HEK293 (cell line): ENCODE results near the gene ZNF552.
A peak's percentile ranks its signal among the peaks of the same experiment; 100 is the strongest.

Source experiments
- BCL11A ChIP-seq: fragments of 450-650 bp; formaldehyde crosslinking; IDR thresholded peaks from 2 replicates; pipeline ENCODE4 v1.5.1; 2016; ENCODE audit warnings: low read depth, missing biosample characterization, missing genetic modification characterization
- BCL11B ChIP-seq: fragments of 450-650 bp; formaldehyde crosslinking; IDR thresholded peaks from 2 replicates; pipeline ENCODE4 v1.5.1; 2016; ENCODE audit warnings: low read depth, missing biosample characterization, missing genetic modification characterization
- CTCF ChIP-seq: fragments of 450-650 bp; formaldehyde crosslinking; IDR thresholded peaks from 2 replicates; pipeline ENCODE4 v1.5.1; 2016; ENCODE audit warnings: missing biosample characterization, missing genetic modification characterization
- FEZF1 ChIP-seq: fragments of 450-650 bp; formaldehyde crosslinking; IDR thresholded peaks from 2 replicates; pipeline ENCODE4 v1.5.1; 2016; ENCODE audit warnings: missing biosample characterization, missing genetic modification characterization
- GLIS2 ChIP-seq: fragments of 450-650 bp; formaldehyde crosslinking; IDR thresholded peaks from 2 replicates; pipeline ENCODE4 v1.5.1; 2016; ENCODE audit warnings: missing biosample characterization, missing genetic modification characterization
- KLF8 ChIP-seq: fragments of 450-650 bp; formaldehyde crosslinking; IDR thresholded peaks from 2 replicates; pipeline ENCODE4 v1.5.1; 2016; ENCODE audit warnings: missing biosample characterization, missing genetic modification characterization
- PBX3 ChIP-seq: sonication (generic); formaldehyde crosslinking; IDR thresholded peaks from 2 replicates; pipeline ENCODE4 v1.8.1; 2022; ENCODE audit warnings: mild to moderate bottlenecking, moderate library complexity, missing genetic modification reagents
- PRDM10 ChIP-seq: fragments of 450-650 bp; formaldehyde crosslinking; IDR thresholded peaks from 2 replicates; pipeline ENCODE4 v1.5.1; 2016; ENCODE audit warnings: missing biosample characterization, missing genetic modification characterization
- REPIN1 ChIP-seq: fragments of 450-650 bp; formaldehyde crosslinking; IDR thresholded peaks from 2 replicates; pipeline ENCODE4 v1.5.1; 2017; ENCODE audit warnings: missing biosample characterization, missing genetic modification characterization, low read depth
- SP7 ChIP-seq: fragments of 450-650 bp; formaldehyde crosslinking; IDR thresholded peaks from 2 replicates; pipeline ENCODE4 v1.5.1; 2016; ENCODE audit warnings: missing biosample characterization, missing genetic modification characterization
- ZFHX2 ChIP-seq: fragments of 450-650 bp; formaldehyde crosslinking; conservative IDR thresholded peaks from 2 replicates; pipeline ENCODE4 v1.5.1; 2016; ENCODE audit warnings: missing biosample characterization, missing genetic modification characterization
- ZNF138 ChIP-seq: fragments of 450-650 bp; formaldehyde crosslinking; IDR thresholded peaks from 2 replicates; pipeline ENCODE4 v1.5.1; 2016; ENCODE audit warnings: missing biosample characterization, missing genetic modification characterization, borderline replicate concordance
- ZNF19 ChIP-seq: fragments of 450-650 bp; formaldehyde crosslinking; IDR thresholded peaks from 2 replicates; pipeline ENCODE4; 2016; ENCODE audit warnings: missing biosample characterization, missing genetic modification characterization, low read depth
- ZNF211 ChIP-seq: fragments of 450-650 bp; formaldehyde crosslinking; IDR thresholded peaks from 2 replicates; pipeline ENCODE4 v1.5.1; 2016; ENCODE audit warnings: low read depth, missing biosample characterization, missing genetic modification characterization
- ZNF223 ChIP-seq: fragments of 450-650 bp; formaldehyde crosslinking; IDR thresholded peaks from 2 replicates; pipeline ENCODE4 v1.5.1; 2016; ENCODE audit warnings: missing biosample characterization, missing genetic modification characterization
- ZNF24 ChIP-seq: fragments of 450-650 bp; formaldehyde crosslinking; IDR thresholded peaks from 2 replicates; pipeline ENCODE4 v1.5.1; 2016; ENCODE audit warnings: missing biosample characterization, missing genetic modification characterization
- ZNF426 ChIP-seq: fragments of 450-650 bp; formaldehyde crosslinking; IDR thresholded peaks from 2 replicates; pipeline ENCODE4 v1.5.1; 2017; ENCODE audit warnings: missing biosample characterization, missing genetic modification characterization, mild to moderate bottlenecking, inconsistent platforms, moderate library complexity
- ZNF529 ChIP-seq: fragments of 450-650 bp; formaldehyde crosslinking; IDR thresholded peaks from 2 replicates; pipeline ENCODE4 v1.5.1; 2017; ENCODE audit warnings: missing genetic modification characterization, missing biosample characterization; ENCODE audit not compliant: insufficient replicate concordance
- ZNF544 ChIP-seq: fragments of 450-650 bp; formaldehyde crosslinking; IDR thresholded peaks from 2 replicates; pipeline ENCODE4 v1.5.0; 2017; ENCODE audit warnings: missing biosample characterization, missing genetic modification characterization
- ZNF560 ChIP-seq: fragments of 450-650 bp; formaldehyde crosslinking; IDR thresholded peaks from 2 replicates; pipeline ENCODE4 v1.5.1; 2017; ENCODE audit warnings: missing biosample characterization, missing genetic modification characterization, borderline replicate concordance
- ZNF623 ChIP-seq: fragments of 450-650 bp; formaldehyde crosslinking; IDR thresholded peaks from 2 replicates; pipeline ENCODE4 v1.5.1; 2016; ENCODE audit warnings: missing biosample characterization, missing genetic modification characterization
- ZNF624 ChIP-seq: fragments of 450-650 bp; formaldehyde crosslinking; IDR thresholded peaks from 2 replicates; pipeline ENCODE4 v1.5.1; 2017; ENCODE audit warnings: missing biosample characterization, missing genetic modification characterization
- ZNF701 ChIP-seq: fragments of 450-650 bp; formaldehyde crosslinking; IDR thresholded peaks from 2 replicates; pipeline ENCODE4 v1.5.1; 2016; ENCODE audit warnings: missing biosample characterization, missing genetic modification characterization
- ZNF707 ChIP-seq: fragments of 450-650 bp; formaldehyde crosslinking; IDR thresholded peaks from 2 replicates; pipeline ENCODE4 v1.5.1; 2016; ENCODE audit warnings: missing biosample characterization, missing genetic modification characterization
- ZNF76 ChIP-seq: fragments of 450-650 bp; formaldehyde crosslinking; IDR thresholded peaks from 2 replicates; pipeline ENCODE4; 2016; ENCODE audit warnings: low read depth, missing biosample characterization, missing genetic modification characterization, borderline replicate concordance
- ZNF792 ChIP-seq: fragments of 450-650 bp; formaldehyde crosslinking; IDR thresholded peaks from 2 replicates; pipeline ENCODE4 v1.5.1; 2016; ENCODE audit warnings: missing biosample characterization, missing genetic modification characterization
- ZSCAN23 ChIP-seq: fragments of 450-650 bp; formaldehyde crosslinking; IDR thresholded peaks from 2 replicates; pipeline ENCODE4 v1.5.1; 2016; ENCODE audit warnings: missing biosample characterization, missing genetic modification characterization
- ZXDB ChIP-seq: fragments of 450-650 bp; formaldehyde crosslinking; IDR thresholded peaks from 2 replicates; pipeline ENCODE4 v1.5.1; 2016; ENCODE audit warnings: missing biosample characterization, missing genetic modification characterization
- TF ChIP-seq, protein P1 (sequence below): fragments of 450-650 bp; formaldehyde crosslinking; IDR thresholded peaks from 2 replicates; pipeline ENCODE4 v1.5.1; 2017; ENCODE audit warnings: missing biosample characterization, missing genetic modification characterization
- TF ChIP-seq, protein P2 (sequence below): fragments of 450-650 bp; formaldehyde crosslinking; IDR thresholded peaks from 2 replicates; pipeline ENCODE4 v1.5.1; 2016; ENCODE audit warnings: missing biosample characterization, missing genetic modification characterization
- TF ChIP-seq, protein P3 (sequence below): fragments of 450-650 bp; formaldehyde crosslinking; IDR thresholded peaks from 2 replicates; pipeline ENCODE4 v1.5.1; 2017; ENCODE audit warnings: missing biosample characterization, missing genetic modification characterization

ZNF552 gene

DNA sequence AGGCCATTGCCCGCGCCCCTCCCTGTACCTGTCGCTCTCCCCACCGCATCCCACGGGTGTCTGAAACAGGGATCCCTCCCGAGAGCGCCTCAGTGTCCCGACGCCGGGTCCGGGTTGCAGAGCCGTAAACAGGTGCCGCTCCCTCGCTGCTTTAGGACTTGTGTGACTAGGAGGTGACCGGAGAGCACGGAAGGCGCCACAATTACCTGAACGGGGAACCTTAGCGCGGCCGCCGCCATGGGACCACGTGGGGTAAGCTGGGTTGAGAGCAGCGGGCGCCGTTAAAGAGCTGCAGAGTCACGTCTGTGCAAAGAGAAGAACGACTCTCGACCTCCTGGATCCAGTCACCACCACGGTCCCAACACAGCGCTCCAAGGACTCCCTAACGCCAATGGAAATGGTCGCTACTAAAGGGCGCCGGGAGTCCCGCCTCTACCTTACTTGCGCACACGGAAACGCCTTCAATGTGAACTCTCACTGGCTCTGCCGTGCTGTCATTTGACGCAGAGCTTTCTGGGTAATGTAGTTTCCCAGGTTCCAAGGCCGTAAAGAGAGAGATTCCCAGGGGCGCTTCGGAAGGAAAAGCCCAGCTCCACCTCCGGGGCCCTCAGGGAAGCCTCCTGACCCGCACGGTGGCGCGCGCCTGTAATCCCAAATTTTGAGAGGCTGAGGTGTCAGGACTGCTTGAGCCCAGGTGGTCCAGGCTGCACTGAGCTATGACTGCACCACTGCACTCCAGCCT, at the start of gene ZNF552 (continued):
- TF ChIP-seq, protein P1, sequence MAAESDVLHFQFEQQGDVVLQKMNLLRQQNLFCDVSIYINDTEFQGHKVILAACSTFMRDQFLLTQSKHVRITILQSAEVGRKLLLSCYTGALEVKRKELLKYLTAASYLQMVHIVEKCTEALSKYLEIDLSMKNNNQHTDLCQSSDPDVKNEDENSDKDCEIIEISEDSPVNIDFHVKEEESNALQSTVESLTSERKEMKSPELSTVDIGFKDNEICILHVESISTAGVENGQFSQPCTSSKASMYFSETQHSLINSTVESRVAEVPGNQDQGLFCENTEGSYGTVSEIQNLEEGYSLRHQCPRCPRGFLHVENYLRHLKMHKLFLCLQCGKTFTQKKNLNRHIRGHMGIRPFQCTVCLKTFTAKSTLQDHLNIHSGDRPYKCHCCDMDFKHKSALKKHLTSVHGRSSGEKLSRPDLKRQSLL (tag by site-specific recombination): no peak
- TF ChIP-seq ZNF211 (no peak), ZXDB (peak; percentile 87), KLF8 (tag by site-specific recombination) (peak; percentile 78), CTCF (peak; percentile 19; the same call in 1 of the 2 replicates), ZNF707 (tag by site-specific recombination) (no peak), ZFHX2 (no peak), ZNF624 (tag by site-specific recombination) (no peak), ZNF701 (no peak), ZNF544 (no peak), ZNF623 (no peak), FEZF1 (no peak), ZNF223 (peak; percentile 46; the same call in 1 of the 2 replicates), ZNF19 (tag by site-specific recombination) (no peak), GLIS2 (tag by site-specific recombination) (no peak), PBX3 (CRISPR knock-in tag) (peak; percentile 98), ZNF426 (no peak), PRDM10 (tag by site-specific recombination) (peak; percentile 100), ZSCAN23 (tag by site-specific recombination) (no peak), ZNF138 (tag by site-specific recombination) (no peak), ZNF529 (tag by site-specific recombination) (no peak), ZNF792 (tag by site-specific recombination) (no peak), ZNF76 (tag by site-specific recombination) (peak; percentile 95), BCL11B (no peak), ZNF560 (tag by site-specific recombination) (no peak), BCL11A (no peak), REPIN1 (peak; percentile 21; the same call in 1 of the 2 replicates), ZNF24 (tag by site-specific recombination) (0 out of 2 replicates have a peak, but pooled peaks have one; percentile 45), SP7 (tag by site-specific recombination) (peak; percentile 44; the same call in 1 of the 2 replicates)
- TF ChIP-seq, protein P2, sequence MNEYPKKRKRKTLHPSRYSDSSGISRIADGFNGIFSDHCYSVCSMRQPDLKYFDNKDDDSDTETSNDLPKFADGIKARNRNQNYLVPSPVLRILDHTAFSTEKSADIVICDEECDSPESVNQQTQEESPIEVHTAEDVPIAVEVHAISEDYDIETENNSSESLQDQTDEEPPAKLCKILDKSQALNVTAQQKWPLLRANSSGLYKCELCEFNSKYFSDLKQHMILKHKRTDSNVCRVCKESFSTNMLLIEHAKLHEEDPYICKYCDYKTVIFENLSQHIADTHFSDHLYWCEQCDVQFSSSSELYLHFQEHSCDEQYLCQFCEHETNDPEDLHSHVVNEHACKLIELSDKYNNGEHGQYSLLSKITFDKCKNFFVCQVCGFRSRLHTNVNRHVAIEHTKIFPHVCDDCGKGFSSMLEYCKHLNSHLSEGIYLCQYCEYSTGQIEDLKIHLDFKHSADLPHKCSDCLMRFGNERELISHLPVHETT (tag by site-specific recombination): no peak
- TF ChIP-seq, protein P3, sequence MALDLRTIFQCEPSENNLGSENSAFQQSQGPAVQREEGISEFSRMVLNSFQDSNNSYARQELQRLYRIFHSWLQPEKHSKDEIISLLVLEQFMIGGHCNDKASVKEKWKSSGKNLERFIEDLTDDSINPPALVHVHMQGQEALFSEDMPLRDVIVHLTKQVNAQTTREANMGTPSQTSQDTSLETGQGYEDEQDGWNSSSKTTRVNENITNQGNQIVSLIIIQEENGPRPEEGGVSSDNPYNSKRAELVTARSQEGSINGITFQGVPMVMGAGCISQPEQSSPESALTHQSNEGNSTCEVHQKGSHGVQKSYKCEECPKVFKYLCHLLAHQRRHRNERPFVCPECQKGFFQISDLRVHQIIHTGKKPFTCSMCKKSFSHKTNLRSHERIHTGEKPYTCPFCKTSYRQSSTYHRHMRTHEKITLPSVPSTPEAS (tag by site-specific recombination): no peak
